OCI-LY7 (cell line): ENCODE data around the gene PCYOX1L. TPM values are rescaled to one million over a fixed set of nuclear protein-coding genes. Genes with fewer than 3 reads are reported as not detected.

Experiments used
- BruUV-seq: library from RNA; stranded (reverse); fragments of 400-500 nt; replicated peaks from 2 replicates; lab custom pipeline; 2021; lab: Mats Ljungman, UMichigan
- CTCF ChIA-PET: fragments of 300-600 bp; sonication (Branson Sonifier 250); formaldehyde crosslinking; loops from one replicate; lab custom pipeline; 2022; ENCODE audit warnings: antibody characterized with exemption; ENCODE audit not compliant: unreplicated experiment; lab: Charles Lee
- POLR2A ChIA-PET: fragments of 300-600 bp; sonication (Branson Sonifier 250); formaldehyde crosslinking; loops from one replicate; lab custom pipeline; 2022; ENCODE audit warnings: antibody characterized with exemption; lab: Charles Lee
- DNase-seq: peaks from one replicate; pipeline ENCODE4 v3.0.0-alpha.2; 2015; ENCODE audit warnings: low spot score
- H2AFZ ChIP-seq: fragments of 200-600 bp; sonication (generic), shearing (Covaris generic); 2 replicates; pipeline ENCODE4 v1.6.1; 2014; ENCODE audit warnings: mild to moderate bottlenecking, antibody characterized with exemption, low read length, moderate library complexity
- H3K27ac ChIP-seq: fragments of 200-600 bp; sonication (generic); 2 replicates; pipeline ENCODE4 v1.5.1; 2014; ENCODE audit warnings: mixed run types, low read depth, mild to moderate bottlenecking, moderate library complexity, low read length, inconsistent platforms; ENCODE audit not compliant: poor library complexity, severe bottlenecking
- H3K36me3 ChIP-seq: fragments of 200-600 bp; sonication (generic); 2 replicates; pipeline ENCODE4 v1.6.1; 2014; ENCODE audit warnings: mild to moderate bottlenecking, antibody characterized with exemption, low read length, moderate library complexity, mixed read lengths; ENCODE audit not compliant: insufficient read depth
- H3K4me1 ChIP-seq: fragments of 200-600 bp; sonication (generic); 2 replicates; pipeline ENCODE4 v1.5.1; 2014; ENCODE audit warnings: mild to moderate bottlenecking, low read length; ENCODE audit not compliant: insufficient read depth, poor library complexity, severe bottlenecking
- H3K4me2 ChIP-seq: fragments of 200-600 bp; sonication (generic); 2 replicates; pipeline ENCODE4 v1.6.1; 2014; ENCODE audit warnings: mild to moderate bottlenecking, low read length
- H3K4me3 ChIP-seq: fragments of 200-600 bp; sonication (generic); 2 replicates; pipeline ENCODE4 v1.5.1; 2014; ENCODE audit warnings: mild to moderate bottlenecking, low read depth, low read length; ENCODE audit not compliant: poor library complexity, severe bottlenecking
- H3K79me2 ChIP-seq: fragments of 200-600 bp; sonication (generic); 2 replicates; pipeline ENCODE4 v1.6.1; 2016; ENCODE audit warnings: low read depth, mild to moderate bottlenecking, low read length, moderate library complexity, mixed read lengths; ENCODE audit not compliant: insufficient read depth
- H3K9me2 ChIP-seq: fragments of 200-600 bp; sonication (generic); 2 replicates; pipeline ENCODE4 v1.6.1; 2016; ENCODE audit warnings: mild to moderate bottlenecking, low read length, mixed read lengths; ENCODE audit not compliant: insufficient read depth
- H3K9me3 ChIP-seq: fragments of 200-600 bp; sonication (generic); 2 replicates; pipeline ENCODE4 v1.6.1; 2014; ENCODE audit warnings: mild to moderate bottlenecking, mixed run types, low read length, mixed read lengths
- H4K20me1 ChIP-seq: fragments of 200-600 bp; sonication (generic); 2 replicates; pipeline ENCODE4 v1.6.1; 2014; ENCODE audit warnings: mild to moderate bottlenecking, antibody characterized with exemption, low read length, moderate library complexity, mixed read lengths; ENCODE audit not compliant: insufficient read depth
- CTCF ChIP-seq: fragments of 200-600 bp; sonication (generic); conservative IDR thresholded peaks from 2 replicates; pipeline ENCODE4 v1.5.1; 2014; ENCODE audit warnings: mild to moderate bottlenecking, antibody characterized with exemption, low read length, moderate library complexity, mixed read lengths
- EZH2phosphoT487 ChIP-seq: fragments of 200-600 bp; sonication (generic); IDR thresholded peaks from 2 replicates; pipeline ENCODE4 v1.6.1; 2018; ENCODE audit warnings: low read depth, borderline replicate concordance, mild to moderate bottlenecking, mixed run types, antibody characterized with exemption, low read length, moderate library complexity, mixed read lengths
- intact Hi-C: fragments of 100-400 bp; cut with micrococcal nuclease; formaldehyde crosslinking; loops from one replicate; pipeline ENCODE4 v1.10.0; 2022; ENCODE audit not compliant: unreplicated experiment
- total RNA-seq, 2 experiments: library from RNA; depleted of rRNA in 1 of 2; stranded (reverse); fragments of >200 nt in 1 of 2; shearing (Covaris generic) in 1 of 2; gene quantifications; 2 replicates each; pipeline ENCODE4 v1.2.3, GENCODE V29; 2014 to 2022

PCYOX1L gene
- total RNA-seq, 2 experiments from 2014 or later, result 22.5 to 33.3 TPM

- TF ChIP-seq CTCF (no peak), EZH2phosphoT487 (no peak)
- Histone ChIP-seq H3K9me3 (no peaks in the 10 kb centered on the region), H3K4me1 (no peaks in the 10 kb centered on the region), H3K36me3 (no peaks in the 10 kb centered on the region), H2AFZ (no peak overlapping the region), H3K4me2 (no peak overlapping the region), H3K79me2 (no peaks in the 10 kb centered on the region), H3K4me3 (no peak overlapping the region), H4K20me1 (no peaks in the 10 kb centered on the region), H3K27ac (no peak overlapping the region), H3K9me2 (no peaks in the 10 kb centered on the region)
- BruUV-seq, result no TSS peak
- CTCF ChIA-PET, result no interaction called here
- POLR2A ChIA-PET, result interaction anchor here (0.9 kb wide), 1 partner anchor 48 kb away, joined by 3 read pairs; no protein-coding TSS in a partner anchor
- DNase-seq, result no peak
- intact Hi-C loops, result no loop called here
Observed at GRCh38 chr5:149404746-149405549, 47.1 kb downstream of the PCYOX1L start.

GRCh38 chr5:149405550-149406202 lies 47.8 kb downstream of the PCYOX1L start:
- H3K4me2 ChIP-seq, result no peak overlapping the region
- H3K9me2 ChIP-seq, result no peaks in the 10 kb centered on the region
- H3K79me2 ChIP-seq, result no peaks in the 10 kb centered on the region
- no peaks in the 10 kb centered on the region for H3K36me3 ChIP-seq
- no peaks in the 10 kb centered on the region for H3K4me1 ChIP-seq
- no peaks in the 10 kb centered on the region for H3K9me3 ChIP-seq
- no peak overlapping the region for H3K4me3 ChIP-seq
- BruUV-seq, result no TSS peak
- ChIA-PET CTCF (no interaction called here), POLR2A (interaction anchor here (0.9 kb wide), 1 partner anchor 47 kb away, joined by 3 read pairs; no protein-coding TSS in a partner anchor)
- no peak for DNase-seq
- TF ChIP-seq CTCF (no peak), EZH2phosphoT487 (no peak)
- intact Hi-C loops, result no loop called here
- H3K27ac ChIP-seq, result no peak overlapping the region
- no peak overlapping the region for H2AFZ ChIP-seq
- no peaks in the 10 kb centered on the region for H4K20me1 ChIP-seq
